Muscle of arm (tissue), 12 donors: ENCODE data around the gene ATE1. TPM values are rescaled to one million over a fixed set of nuclear protein-coding genes. Genes with fewer than 3 reads are reported as not detected.

Experiments used
- DNase-seq: peaks from one replicate; pipeline ENCODE4 v3.0.0-alpha.2; 2013
- polyA plus RNA-seq, 12 donors: library from polyadenylated mRNA; unstranded; fragments of 120-200 nt; gene quantifications; one replicate each; pipeline ENCODE4 v1.2.1, GENCODE V29; 2013; ENCODE audit not compliant: insufficient read length in 12 of 12

Gene ATE1
- polyA plus RNA-seq, 12 donors = 16.9 to 28.3 (median 22.3) TPM; not detected in 1

GRCh38 chr10:121696854-121697253 is 231.0 kb downstream of the ATE1 start:
- no peak for DNase-seq

GRCh38 chr10:121695731-121696464 is 231.9 kb downstream of the ATE1 start:
- no peak for DNase-seq

GRCh38 chr10:121694966-121695643 is 232.7 kb downstream of the ATE1 start:
- DNase-seq = no peak

GRCh38 chr10:121694327-121694965 is 233.4 kb downstream of the ATE1 start:
- DNase-seq = no peak

- DNase-seq = no peak
Measured at GRCh38 chr10:121692626-121693025, 235.2 kb downstream of the ATE1 start.

GRCh38 chr10:121690970-121691369 is 236.9 kb downstream of the ATE1 start:
- no peak for DNase-seq

Other genes starting within 250 kb of the ATE1 start
- 10 to 100 TPM in 11 of 12 donors, not detected in 1; 33.2 to 72.2 (median 43.1) TPM for gene NSMCE4A, start 47.2 kb upstream of the ATE1 start, polyA plus RNA-seq
- 100 to 1,000 TPM in 8 of 12 donors, 10 to 100 TPM in 3, not detected in 1; 87.2 to 147 (median 116) TPM for gene TACC2, start 61.1 kb upstream of the ATE1 start, polyA plus RNA-seq